HG03521 (cell line): ENCODE measurements around the gene DOK5.

Source experiments
- ATAC-seq: cut with Tn5 transposase; IDR thresholded peaks from one replicate; pipeline ENCODE4 v1.9.1; 2021; ENCODE audit warnings: mild to moderate bottlenecking, moderate library complexity; ENCODE audit not compliant: unreplicated experiment

Gene DOK5

GRCh38 chr20:54555150-54555549 lies 79.8 kb downstream of the DOK5 start:
- ATAC-seq = no peak

GRCh38 chr20:54556406-54556805 lies 81.0 kb downstream of the DOK5 start:
- no peak for ATAC-seq

- ATAC-seq = no peak
Measured at GRCh38 chr20:54557806-54558590, 82.6 kb downstream of the DOK5 start.

- no peak for ATAC-seq
Measured at GRCh38 chr20:54559890-54560289, 84.5 kb downstream of the DOK5 start.

- ATAC-seq = no peak
Measured at GRCh38 chr20:54560357-54560756, 85.0 kb downstream of the DOK5 start.

GRCh38 chr20:54565255-54565654 lies 89.9 kb downstream of the DOK5 start:
- no peak for ATAC-seq

- ATAC-seq = no peak
Measured at GRCh38 chr20:54566031-54566688, 90.8 kb downstream of the DOK5 start.

GRCh38 chr20:54570561-54570960 lies 95.2 kb downstream of the DOK5 start:
- no peak for ATAC-seq

GRCh38 chr20:54572665-54573435 lies 97.5 kb downstream of the DOK5 start:
- no peak for ATAC-seq

- no peak for ATAC-seq
Measured at GRCh38 chr20:54573838-54574237, 98.4 kb downstream of the DOK5 start.

- ATAC-seq = no peak
Measured at GRCh38 chr20:54576518-54576917, 101.1 kb downstream of the DOK5 start.

- no peak for ATAC-seq
Measured at GRCh38 chr20:54577637-54578036, 102.2 kb downstream of the DOK5 start.

- no peak for ATAC-seq
Measured at GRCh38 chr20:54585217-54585616, 109.8 kb downstream of the DOK5 start.

GRCh38 chr20:54587408-54587807 lies 112.0 kb downstream of the DOK5 start:
- ATAC-seq = no peak

GRCh38 chr20:54589402-54590030 lies 114.1 kb downstream of the DOK5 start:
- no peak for ATAC-seq

GRCh38 chr20:54590856-54591255 lies 115.5 kb downstream of the DOK5 start:
- no peak for ATAC-seq

- no peak for ATAC-seq
Measured at GRCh38 chr20:54596651-54597050, 121.3 kb downstream of the DOK5 start.

- no peak for ATAC-seq
Measured at GRCh38 chr20:54598352-54598751, 123.0 kb downstream of the DOK5 start.

GRCh38 chr20:54600634-54601033 lies 125.2 kb downstream of the DOK5 start:
- ATAC-seq = no peak

GRCh38 chr20:54601831-54602515 lies 126.6 kb downstream of the DOK5 start:
- ATAC-seq = no peak

GRCh38 chr20:54605319-54605718 lies 129.9 kb downstream of the DOK5 start:
- ATAC-seq = no peak
